Activated CD4-positive, CD25-positive, alpha-beta regulatory T cell treated with anti-CD3 and anti-CD28 coated beads, Interleukin-2, amount 50 U/mL, for 24 hours (primary cell): ENCODE results near the gene SNTG2.
"Not testable (repeated sequence)": the region's sequence is repeated elsewhere in the genome, so short reads cannot be mapped to it uniquely, and the experiment has no call there.

Experiments
- ATAC-seq, 2 donors: fragments of 150-1000 bp; cut with Tn5 transposase; one replicate each; pipeline ENCODE4 v1.10.0; 2021; ENCODE audit warnings: mild to moderate bottlenecking in 1 of 2, moderate library complexity in 1 of 2

SNTG2 gene

DNA sequence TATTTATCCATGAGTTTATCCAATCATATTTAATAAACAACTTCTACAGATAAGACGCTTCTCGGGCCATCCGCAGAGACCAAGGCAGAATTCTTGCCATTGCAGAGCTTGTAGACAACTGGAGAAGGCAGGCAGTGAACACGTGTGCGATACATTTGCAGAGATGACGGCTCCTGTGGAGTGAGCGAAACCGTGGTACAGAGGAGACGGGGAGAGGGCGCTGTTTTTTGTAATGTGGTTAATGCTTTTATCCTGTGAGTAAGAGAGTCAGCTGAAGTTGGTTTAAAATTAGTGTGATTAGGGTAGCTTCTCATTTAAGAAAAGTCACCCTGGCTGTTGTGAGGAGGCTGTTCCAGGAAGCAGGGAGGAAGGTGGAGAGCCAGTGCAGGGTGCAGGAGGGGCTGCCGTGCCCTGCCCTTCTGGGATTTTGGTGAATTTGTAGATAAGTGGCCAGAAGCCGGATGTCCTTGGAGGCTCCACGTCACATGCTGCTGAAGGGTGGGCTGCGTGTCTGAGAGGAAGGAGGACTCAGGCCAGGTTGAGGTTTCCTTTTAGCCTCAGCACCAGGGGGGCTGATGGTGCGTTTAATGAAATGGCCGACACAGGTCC is 151.4 kb downstream of the SNTG2 start:
- no peak for ATAC-seq

DNA sequence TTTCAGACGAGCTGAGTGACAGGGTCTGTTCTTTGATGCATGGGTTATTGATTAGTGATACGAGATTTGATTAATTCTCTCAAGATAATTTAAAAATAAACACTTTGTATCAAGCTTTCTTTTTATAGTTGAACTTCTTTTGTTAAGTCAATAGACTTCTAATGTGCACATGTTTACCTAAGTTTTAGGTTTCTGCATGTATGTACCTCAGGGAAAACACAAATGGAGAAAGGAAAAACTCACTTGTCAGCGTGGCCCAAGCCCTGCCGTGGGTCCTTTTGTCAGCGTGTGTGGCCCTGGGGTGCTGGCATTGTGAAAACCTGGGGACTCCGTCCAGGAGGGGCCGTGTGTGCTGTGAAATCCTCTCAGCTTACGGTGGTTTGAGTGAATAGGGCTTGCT is 153.7 kb downstream of the SNTG2 start:
- ATAC-seq: no peak

DNA sequence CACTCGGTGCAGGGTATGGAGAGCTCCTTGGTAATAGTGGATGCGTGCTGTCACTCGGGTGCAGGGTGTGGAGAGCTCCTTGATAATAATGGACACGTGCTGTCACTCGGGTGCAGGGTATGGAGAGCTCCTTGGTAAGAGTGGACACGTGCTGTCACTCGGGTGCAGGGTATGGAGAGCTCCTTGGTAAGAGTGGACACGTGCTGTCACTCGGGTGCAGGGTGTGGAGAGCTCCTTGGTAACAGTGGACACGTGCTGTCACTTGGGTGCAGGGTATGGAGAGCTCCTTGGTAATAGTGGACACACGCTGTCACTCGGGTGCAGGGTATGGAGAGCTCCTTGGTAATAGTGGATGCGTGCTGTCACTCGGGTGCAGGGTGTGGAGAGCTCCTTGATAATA is 155.7 kb downstream of the SNTG2 start:
- not testable (repeated sequence) for ATAC-seq

GRCh38 chr2:1115843-1116539 is 165.3 kb downstream of the SNTG2 start:
- no peak for ATAC-seq

GRCh38 chr2:1117569-1117968 is 166.9 kb downstream of the SNTG2 start:
- no peak for ATAC-seq

DNA sequence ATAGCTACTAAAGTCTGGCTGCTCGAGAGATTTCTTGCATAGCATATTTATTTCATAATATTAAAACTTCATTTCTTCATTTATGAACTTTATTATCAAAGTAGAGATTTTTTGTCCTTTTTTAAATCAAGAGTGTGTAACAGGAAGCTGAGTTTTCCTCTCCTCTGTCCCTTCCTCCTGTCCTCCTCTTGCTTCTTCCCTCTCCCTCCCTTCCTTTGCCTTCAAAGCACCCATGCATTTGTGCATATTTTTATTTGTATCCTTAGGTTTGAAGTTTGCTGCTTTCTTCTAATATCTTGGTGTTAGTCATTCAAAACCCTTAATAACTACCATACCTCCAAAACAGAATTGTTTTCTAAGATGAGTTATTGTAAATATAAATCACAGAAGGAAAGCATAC is 174.6 kb downstream of the SNTG2 start:
- ATAC-seq: no peak

DNA sequence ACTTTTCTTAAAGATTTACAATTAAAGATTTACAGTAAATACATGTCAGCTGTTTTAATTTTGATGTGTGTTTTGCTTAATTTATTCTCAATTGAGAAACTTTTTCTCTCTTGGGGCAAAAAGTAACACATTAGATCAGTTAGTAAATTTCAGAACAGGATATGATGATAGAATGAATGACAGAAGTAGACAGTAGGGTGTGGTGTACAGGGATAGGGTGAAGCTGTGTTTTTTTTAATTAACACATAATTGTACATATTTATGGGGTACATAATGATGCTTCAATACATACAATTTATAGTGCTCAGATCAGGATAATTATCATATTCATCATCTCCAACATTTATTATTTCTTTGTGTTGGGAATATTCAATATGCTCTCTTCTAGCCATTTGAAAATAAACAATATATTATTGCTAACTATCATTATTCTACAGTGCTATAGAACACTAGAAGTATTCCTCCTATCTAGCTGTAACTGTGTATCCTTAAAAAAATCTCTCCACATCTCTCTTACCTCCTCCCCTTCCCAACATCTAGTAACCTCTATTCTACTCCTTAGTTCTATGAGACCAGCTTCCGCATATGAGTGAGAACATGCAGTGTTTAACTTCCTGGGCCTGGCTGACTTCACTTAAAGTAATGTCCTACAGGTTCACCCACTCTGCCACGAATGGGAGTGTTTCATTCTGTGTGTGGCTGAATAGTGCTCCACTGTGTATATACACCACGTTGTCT is 175.2 kb downstream of the SNTG2 start:
- no peak for ATAC-seq

GRCh38 chr2:1129982-1130381 is 179.3 kb downstream of the SNTG2 start:
- ATAC-seq: no peak

DNA sequence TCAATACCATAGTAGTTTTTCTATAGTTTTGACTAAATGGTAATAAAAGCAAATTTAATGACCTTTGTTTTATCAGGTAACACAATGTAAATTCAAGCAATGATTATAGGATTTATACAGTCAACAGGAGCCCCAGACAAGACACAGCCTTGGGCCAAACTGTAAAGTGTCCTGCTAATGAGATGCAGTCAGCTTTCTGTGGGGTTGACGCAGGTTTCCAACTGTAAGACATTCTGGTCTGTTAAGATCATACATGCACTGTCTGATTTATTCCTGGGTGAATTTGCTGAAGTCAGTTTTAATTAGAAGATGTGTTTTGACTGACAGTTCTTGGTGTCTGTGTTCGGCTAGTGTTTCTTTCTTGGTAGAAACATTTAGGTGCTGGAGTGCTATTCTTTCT is 180.3 kb downstream of the SNTG2 start:
- ATAC-seq: no peak

- peak in 1 of 2 donors; percentile 13 for ATAC-seq
These were observed 181.8 kb downstream of the SNTG2 start for GRCh38 chr2:1132328-1132969.

- not testable (repeated sequence) for ATAC-seq
These were observed 183.2 kb downstream of the SNTG2 start for GRCh38 chr2:1133896-1134295.

GRCh38 chr2:1134629-1135028 is 184.0 kb downstream of the SNTG2 start:
- no peak for ATAC-seq

- no peak for ATAC-seq
These were observed 185.4 kb downstream of the SNTG2 start for GRCh38 chr2:1136067-1136466.

- no peak for ATAC-seq
These were observed 186.2 kb downstream of the SNTG2 start for GRCh38 chr2:1136846-1137245.

- no peak for ATAC-seq
These were observed 186.6 kb downstream of the SNTG2 start for GRCh38 chr2:1137264-1137663.

DNA sequence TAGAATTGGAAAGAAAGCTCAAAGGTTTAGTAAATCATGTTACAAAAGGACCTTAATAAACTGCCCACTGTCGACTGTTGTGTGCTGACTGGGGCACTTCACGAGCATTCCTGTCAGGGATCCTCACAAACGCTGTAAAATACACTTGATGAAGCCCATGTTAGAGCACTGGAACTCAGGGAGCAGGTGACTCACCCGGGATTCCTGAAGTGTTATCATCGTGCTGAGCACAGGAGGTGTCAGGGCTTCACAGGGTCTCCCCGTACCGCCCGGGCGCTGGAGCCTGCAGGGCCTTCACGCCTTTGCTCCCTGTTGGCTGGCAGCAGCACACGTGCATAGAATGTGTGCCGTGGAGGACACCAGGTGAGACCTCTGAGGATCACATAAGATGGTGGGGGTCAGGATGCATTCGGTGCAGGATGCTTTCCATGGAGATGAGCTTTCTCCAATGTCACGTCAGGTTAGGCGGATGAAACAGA is 187.3 kb downstream of the SNTG2 start:
- no peak for ATAC-seq

DNA sequence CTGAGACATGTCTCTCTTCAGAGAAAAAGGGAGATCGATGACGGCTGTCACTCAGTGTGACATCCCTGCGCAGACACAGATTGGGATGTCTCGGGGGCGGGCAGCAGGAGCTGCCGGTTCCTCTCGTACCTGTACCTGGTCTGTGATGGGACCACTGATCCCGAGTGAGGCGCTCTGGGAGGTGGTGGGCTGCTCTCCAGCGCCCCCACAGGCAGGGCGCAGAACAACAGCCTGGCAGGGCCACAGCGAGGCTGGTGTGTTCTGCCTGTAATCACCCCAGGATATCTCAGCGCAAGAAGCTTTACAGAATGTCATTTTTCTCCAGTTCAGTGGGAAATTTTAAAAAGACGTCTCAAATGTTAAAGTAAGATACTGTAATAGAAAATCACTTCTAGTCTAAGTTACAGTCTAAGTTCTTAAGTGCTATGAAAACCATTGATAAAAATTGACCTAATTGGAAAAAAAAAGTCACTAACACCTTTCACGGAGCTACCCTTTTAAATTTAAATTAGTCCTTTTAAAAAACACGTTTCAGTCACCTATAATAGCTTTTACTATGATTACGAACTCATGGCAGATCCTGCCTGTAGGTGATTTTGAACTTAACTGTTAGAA is 189.8 kb downstream of the SNTG2 start:
- ATAC-seq: peak; percentile 17 to 48

- no peak for ATAC-seq
These were observed 190.4 kb downstream of the SNTG2 start for GRCh38 chr2:1141079-1141478.

GRCh38 chr2:1143129-1143528 is 192.5 kb downstream of the SNTG2 start:
- ATAC-seq: no peak

DNA sequence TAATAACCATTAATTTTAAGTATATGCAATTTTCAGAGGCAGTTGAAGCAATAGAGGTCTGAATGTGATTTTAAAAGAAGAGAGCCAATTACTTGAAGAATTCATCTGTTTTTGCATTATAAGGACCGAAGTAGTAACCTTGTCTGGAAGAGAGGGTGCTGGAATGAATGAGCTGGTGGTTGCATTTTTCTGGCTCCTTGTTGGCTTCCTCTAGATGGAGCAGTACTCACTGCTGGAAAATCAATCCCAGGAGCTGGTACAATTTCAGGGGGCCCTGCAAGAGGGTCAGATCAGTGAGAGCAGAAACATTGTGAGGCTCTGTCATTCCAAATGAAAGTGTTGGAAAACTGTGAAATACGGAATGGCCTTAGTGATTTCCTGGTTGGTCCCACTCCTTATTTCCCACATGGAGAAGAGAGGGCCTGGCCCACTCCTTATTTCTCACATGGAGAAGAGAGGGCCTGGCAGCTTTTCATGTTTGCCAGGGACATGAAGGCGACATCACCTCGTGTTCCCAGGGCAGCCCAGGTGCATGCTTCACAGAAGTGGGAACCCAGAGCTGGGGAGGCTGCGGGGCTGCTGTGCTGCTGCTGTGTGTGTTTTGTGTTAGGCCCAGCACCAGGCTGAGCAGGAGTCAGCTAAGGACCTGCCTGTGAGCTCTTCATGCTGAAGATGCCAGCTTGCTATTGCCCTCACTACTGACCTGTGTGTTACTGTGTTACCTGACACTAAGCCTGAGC is 197.4 kb downstream of the SNTG2 start:
- no peak for ATAC-seq

- ATAC-seq: no peak
These were observed 200.3 kb downstream of the SNTG2 start for GRCh38 chr2:1150724-1151511.
